ENCODE measurements around the gene SRRM2. TPM values are rescaled to one million over a fixed set of nuclear protein-coding genes. Genes with fewer than 3 reads are reported as not detected.
"Not testable (repeated sequence)": the region's sequence is repeated elsewhere in the genome, so short reads cannot be mapped to it uniquely, and the experiment has no call there.

Gene SRRM2
- total RNA-seq, 1 donor from 2014 or later: 239 TPM

- intact Hi-C loops (cut with DNase I): no loop called here
- no peak for ATAC-seq
- DNase-seq (ENCODE audit: missing footprints): no peak
Measured at GRCh38 chr16:2713523-2713922, 38.9 kb upstream of the SRRM2 start.

GRCh38 chr16:2713985-2714774, 38.3 kb upstream of the SRRM2 start:
- no peak for DNase-seq (ENCODE audit: missing footprints)
- no peak for ATAC-seq
- intact Hi-C loops (cut with DNase I): no loop called here

- ATAC-seq (no peak), DNase-seq (ENCODE audit: missing footprints) (no peak)
- intact Hi-C loops (cut with DNase I): no loop called here
Measured at GRCh38 chr16:2715064-2715463, 37.4 kb upstream of the SRRM2 start.

- peak; percentile 55 for ATAC-seq
- peak; percentile 80 for DNase-seq (ENCODE audit: missing footprints)
- intact Hi-C loops (cut with DNase I): no loop called here
Measured at GRCh38 chr16:2715519-2715918, 36.9 kb upstream of the SRRM2 start.

GRCh38 chr16:2715966-2716885, 36.2 kb upstream of the SRRM2 start:
- no peak for DNase-seq (ENCODE audit: missing footprints)
- no peak for ATAC-seq
- intact Hi-C loops (cut with DNase I): no loop called here

GRCh38 chr16:2716948-2717347, 35.5 kb upstream of the SRRM2 start:
- no peak for ATAC-seq
- no peak for DNase-seq (ENCODE audit: missing footprints)
- intact Hi-C loops (cut with DNase I): no loop called here

GRCh38 chr16:2717383-2718263, 34.8 kb upstream of the SRRM2 start:
- DNase-seq (ENCODE audit: missing footprints): no peak
- ATAC-seq: no peak
- intact Hi-C loops (cut with DNase I): no loop called here

GRCh38 chr16:2719328-2720063, 32.9 kb upstream of the SRRM2 start:
- DNase-seq (ENCODE audit: missing footprints): no peak
- peak; percentile 51 for ATAC-seq

GRCh38 chr16:2720064-2720457, 32.4 kb upstream of the SRRM2 start, which contains the start of gene PRSS27:
Gene PRSS27, minus strand, starts transcription at chr16:2720224. Its CDS starts 64 bp downstream, at chr16:2720160.
- DNase-seq (ENCODE audit: missing footprints) (no peak), ATAC-seq (no peak)
- intact Hi-C loops (cut with DNase I): no loop called here

More at GRCh38 chr16:2719328-2720063, 32.9 kb upstream of the SRRM2 start:
- intact Hi-C loops (cut with DNase I): no loop called here

- ATAC-seq (peak; percentile 93), DNase-seq (ENCODE audit: missing footprints) (peak; percentile 92)
- intact Hi-C loops (cut with DNase I): no loop called here
Measured at GRCh38 chr16:2720719-2721633, 31.5 kb upstream of the SRRM2 start.

GRCh38 chr16:2721634-2722173, 30.7 kb upstream of the SRRM2 start:
- intact Hi-C loops (cut with DNase I); ATAC-seq; DNase-seq (ENCODE audit: missing footprints): not testable (repeated sequence)

GRCh38 chr16:2724088-2724676, 28.3 kb upstream of the SRRM2 start:
- intact Hi-C loops (cut with DNase I): no loop called here
- ATAC-seq (no peak), DNase-seq (ENCODE audit: missing footprints) (no peak)

- DNase-seq (ENCODE audit: missing footprints) (no peak), ATAC-seq (no peak)
- intact Hi-C loops (cut with DNase I): no loop called here
Measured at GRCh38 chr16:2724816-2725348, 27.6 kb upstream of the SRRM2 start.

GRCh38 chr16:2726923-2727322, 25.5 kb upstream of the SRRM2 start:
- intact Hi-C loops (cut with DNase I): no loop called here
- DNase-seq (ENCODE audit: missing footprints) (no peak), ATAC-seq (no peak)

- intact Hi-C loops (cut with DNase I): no loop called here
- DNase-seq (ENCODE audit: missing footprints): no peak
- no peak for ATAC-seq
Measured at GRCh38 chr16:2728034-2728433, 24.4 kb upstream of the SRRM2 start.

- no peak for DNase-seq (ENCODE audit: missing footprints)
- intact Hi-C loops (cut with DNase I): no loop called here
- ATAC-seq: no peak
Measured at GRCh38 chr16:2734844-2735515, 17.5 kb upstream of the SRRM2 start.

Measured in Right ventricle myocardium inferior (tissue), 1 donor.